Measurements from ENCODE around the gene ITGB5.

ITGB5 gene, protein sequence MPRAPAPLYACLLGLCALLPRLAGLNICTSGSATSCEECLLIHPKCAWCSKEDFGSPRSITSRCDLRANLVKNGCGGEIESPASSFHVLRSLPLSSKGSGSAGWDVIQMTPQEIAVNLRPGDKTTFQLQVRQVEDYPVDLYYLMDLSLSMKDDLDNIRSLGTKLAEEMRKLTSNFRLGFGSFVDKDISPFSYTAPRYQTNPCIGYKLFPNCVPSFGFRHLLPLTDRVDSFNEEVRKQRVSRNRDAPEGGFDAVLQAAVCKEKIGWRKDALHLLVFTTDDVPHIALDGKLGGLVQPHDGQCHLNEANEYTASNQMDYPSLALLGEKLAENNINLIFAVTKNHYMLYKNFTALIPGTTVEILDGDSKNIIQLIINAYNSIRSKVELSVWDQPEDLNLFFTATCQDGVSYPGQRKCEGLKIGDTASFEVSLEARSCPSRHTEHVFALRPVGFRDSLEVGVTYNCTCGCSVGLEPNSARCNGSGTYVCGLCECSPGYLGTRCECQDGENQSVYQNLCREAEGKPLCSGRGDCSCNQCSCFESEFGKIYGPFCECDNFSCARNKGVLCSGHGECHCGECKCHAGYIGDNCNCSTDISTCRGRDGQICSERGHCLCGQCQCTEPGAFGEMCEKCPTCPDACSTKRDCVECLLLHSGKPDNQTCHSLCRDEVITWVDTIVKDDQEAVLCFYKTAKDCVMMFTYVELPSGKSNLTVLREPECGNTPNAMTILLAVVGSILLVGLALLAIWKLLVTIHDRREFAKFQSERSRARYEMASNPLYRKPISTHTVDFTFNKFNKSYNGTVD

DNA sequence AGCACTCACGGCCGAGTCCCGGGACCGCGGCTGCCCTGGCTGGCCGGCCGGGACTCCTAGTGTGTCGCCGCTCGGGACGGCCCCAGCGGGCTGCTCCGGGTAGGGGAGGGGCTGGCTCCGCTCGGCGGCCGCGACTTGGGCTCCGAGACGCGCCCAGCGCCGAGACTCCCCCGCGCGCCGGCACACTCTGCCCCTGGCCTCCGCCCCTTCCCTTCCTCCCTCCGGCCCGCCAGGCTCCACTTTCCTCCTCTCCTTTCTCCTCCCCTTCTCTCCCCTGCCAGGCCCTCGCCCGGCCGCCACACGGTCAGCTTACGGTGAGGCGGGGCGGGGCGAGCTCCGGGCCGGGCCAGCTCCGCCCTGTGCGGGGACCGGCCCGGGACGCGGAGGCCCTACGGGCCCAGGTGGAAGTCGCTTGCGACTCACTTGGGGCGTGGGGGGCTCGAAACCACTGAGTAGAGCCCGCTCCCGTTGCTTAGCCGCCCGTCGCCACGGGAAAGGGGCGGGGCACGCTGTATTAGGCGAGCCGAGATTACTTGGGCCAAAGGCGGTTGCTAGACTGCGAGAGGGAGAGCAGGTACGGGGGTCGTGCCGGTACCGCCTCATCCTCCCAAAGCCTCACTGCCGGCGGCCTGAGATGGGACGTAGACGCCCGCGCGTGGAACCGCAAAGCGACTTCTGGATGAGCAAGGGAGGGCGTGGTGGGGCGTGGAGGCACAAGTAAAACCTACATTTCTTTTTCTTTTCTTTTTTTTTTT is at the start of gene ITGB5:
Gene ITGB5 (minus strand): TSS at position 189 of the 755 bp plus-strand sequence. CDS start 365 bp downstream, outside the sequence.
- no peak for FAIRE-seq

DNA sequence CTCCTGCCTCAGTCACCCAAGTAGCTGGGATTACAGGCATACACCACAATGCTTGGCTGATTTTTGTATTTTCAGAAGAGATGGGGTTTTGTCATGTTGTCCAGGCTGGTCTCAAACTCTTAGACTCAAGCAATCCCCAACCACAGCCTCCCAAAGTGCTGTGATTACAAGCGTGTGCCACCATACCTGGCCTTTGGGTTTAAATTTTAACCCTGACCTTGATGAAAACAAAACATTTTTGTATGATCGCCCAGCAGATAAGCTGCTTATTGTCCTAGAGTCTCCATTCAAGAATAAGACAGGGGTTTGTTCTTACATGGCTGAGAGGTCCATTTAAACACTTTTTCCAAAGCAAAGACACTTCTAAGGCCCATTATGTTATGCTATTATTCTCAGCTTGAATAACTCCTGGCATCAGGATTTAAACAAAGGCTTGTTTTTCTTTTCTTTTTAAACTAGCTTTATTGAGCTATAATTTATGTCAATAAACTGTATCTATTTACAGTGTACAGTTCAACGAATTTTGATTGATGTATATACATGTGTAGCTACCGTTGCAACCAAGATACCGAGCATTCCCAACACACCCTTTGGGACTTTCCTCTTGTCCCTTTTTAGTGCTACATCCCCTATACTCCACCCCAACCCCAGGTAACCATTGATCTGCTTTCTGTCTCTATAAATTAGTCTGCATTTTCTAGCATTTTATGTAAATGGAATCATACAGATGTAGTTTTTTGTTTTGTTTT is 48.8 kb upstream of the ITGB5 start:
- FAIRE-seq, result no peak

DNA sequence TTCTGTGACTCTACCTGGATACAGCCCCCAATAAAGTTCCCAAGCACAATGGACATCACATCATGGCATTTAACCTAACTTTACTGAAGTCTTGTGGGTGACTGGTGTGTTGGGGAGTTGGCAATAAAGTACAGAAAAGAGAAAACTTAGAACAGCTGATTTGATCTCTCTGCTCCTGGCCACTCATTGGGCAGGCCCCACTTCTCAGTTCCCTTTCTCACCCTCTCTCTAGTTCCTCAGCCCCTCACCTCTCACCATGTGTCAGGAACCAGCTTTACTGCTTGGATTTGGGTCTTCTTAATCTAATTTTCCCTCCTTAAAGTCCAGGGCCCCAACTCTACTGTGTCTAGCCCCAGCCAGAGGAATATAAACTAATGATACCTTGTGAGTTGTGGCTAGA is 48.1 kb upstream of the ITGB5 start:
- no peak for FAIRE-seq

DNA sequence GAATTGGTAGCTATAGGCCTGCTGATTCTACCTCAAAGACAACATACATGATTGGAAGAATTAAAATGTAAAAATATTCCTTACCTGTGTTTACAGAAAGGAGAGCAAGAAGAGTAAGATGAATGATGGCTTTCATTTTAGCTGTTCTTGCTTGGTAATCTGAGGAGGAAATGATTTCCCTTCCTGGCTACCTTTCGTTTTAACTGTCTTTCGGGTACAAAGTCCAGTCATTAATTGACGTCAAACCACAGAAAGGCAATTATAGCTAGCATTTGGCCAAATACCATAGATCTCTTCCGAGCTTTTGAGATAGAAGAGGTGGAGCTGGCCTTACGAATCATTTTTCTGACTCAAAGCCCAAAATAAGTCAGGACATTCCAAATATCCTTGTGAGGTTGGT is 47.4 kb upstream of the ITGB5 start, which contains the start of gene MUC13:
Gene MUC13 (minus strand): TSS at position 175 of the 400 bp plus-strand sequence. CDS start 39 bp downstream, at position 136.
- FAIRE-seq, result no peak

GRCh38 chr3:124928333-124929202 is 41.4 kb upstream of the ITGB5 start:
- peak; percentile 71 for FAIRE-seq

GRCh38 chr3:124927574-124928045 is 40.4 kb upstream of the ITGB5 start:
- no peak for FAIRE-seq

DNA sequence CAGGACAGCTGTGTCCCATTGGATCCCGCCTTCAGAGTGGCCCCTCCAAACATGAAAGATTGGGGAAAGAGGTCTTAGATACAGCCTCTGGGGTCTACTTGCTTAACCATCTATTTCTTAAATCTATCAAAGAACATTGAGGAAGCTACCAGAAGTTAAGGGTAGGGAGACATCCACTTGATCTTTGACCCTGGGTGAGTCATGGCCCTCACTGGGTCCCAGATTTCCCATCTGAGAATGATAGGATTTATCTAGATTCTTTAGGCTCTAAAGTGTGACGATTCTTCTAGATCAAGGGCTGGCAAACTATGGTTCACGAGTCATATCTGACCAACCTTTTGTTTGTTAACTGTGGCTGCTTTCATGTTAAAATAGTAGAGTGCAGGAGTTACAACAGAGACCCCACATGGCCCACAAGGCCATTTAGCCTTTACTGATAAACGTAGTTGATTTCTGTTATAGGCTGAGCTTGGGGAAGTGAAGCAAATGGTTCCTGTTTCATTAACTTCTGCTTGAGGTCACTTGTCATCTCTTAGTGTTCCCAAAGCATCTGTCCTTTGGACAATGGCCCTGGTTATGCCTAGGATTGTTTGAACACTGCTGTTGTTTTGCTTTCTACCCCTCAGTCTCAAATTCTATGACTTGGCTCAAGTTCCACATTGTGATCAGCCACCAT is 39.4 kb upstream of the ITGB5 start:
- no peak for FAIRE-seq

DNA sequence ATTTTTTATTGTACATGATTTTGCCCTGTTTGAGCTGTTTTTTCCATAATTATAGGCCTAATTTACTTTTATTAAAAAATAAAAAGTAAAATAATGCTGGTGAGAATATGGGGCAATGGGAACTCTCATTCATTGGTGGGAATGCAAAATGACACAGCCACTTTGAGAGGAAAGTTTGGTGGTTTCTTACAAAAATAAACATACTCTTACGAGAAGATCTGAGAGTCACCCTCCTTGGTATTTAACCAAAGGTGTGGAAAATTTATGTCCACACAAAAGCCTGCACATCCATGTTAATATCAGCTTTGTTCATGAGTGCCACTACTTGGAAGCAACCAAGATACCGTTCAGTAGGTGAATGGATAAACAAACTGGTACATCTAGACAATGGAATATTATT is 37.6 kb upstream of the ITGB5 start:
- FAIRE-seq, result no peak

- no peak for FAIRE-seq
Measured at GRCh38 chr3:124923833-124924232, 36.7 kb upstream of the ITGB5 start.

DNA sequence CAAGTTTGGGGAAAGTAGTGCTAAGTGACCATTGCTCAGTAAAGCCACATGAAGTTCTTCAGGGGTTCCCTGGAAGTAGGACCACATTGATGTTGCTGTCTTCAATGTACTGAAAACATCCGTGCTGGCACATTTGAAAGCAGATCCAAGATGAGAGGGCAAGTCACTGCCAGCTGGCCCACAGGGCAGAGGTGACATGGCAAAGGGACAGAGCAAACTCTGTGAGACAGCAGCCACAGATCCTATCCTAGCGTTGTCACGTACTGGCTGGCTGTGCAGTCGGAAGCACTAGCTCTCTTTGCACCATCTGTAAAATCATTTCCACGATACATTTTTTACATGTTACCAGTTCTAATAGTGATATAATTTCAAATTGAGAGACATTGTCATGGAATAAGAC is 33.6 kb upstream of the ITGB5 start:
- no peak for FAIRE-seq

- FAIRE-seq, result no peak
Measured at GRCh38 chr3:124919756-124920155, 32.6 kb upstream of the ITGB5 start.

GRCh38 chr3:124918524-124918923 is 31.4 kb upstream of the ITGB5 start:
- no peak for FAIRE-seq

GRCh38 chr3:124916837-124917409 is 29.8 kb upstream of the ITGB5 start:
- no peak for FAIRE-seq

GRCh38 chr3:124915254-124915653 is 28.1 kb upstream of the ITGB5 start:
- FAIRE-seq, result no peak

DNA sequence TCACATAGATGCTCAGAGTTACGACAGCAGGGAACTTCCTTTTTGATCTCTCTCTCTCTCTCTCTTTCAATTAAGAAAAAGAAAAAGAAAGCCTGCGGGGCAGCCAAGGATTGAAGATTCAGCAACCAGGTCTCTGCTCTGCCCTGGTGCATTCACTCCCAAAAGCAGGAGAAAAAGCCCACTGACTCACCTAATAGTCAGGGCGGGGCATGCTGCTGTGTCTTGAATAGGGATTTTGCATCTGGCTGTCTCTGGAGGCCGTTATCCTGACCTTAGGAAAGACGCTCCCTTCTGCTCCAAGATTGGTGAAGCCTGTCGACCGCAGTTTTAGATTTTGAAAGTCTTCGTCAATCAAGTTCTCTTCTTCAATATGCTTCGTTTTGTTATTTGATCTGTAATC is 20.8 kb upstream of the ITGB5 start:
- FAIRE-seq, result no peak

DNA sequence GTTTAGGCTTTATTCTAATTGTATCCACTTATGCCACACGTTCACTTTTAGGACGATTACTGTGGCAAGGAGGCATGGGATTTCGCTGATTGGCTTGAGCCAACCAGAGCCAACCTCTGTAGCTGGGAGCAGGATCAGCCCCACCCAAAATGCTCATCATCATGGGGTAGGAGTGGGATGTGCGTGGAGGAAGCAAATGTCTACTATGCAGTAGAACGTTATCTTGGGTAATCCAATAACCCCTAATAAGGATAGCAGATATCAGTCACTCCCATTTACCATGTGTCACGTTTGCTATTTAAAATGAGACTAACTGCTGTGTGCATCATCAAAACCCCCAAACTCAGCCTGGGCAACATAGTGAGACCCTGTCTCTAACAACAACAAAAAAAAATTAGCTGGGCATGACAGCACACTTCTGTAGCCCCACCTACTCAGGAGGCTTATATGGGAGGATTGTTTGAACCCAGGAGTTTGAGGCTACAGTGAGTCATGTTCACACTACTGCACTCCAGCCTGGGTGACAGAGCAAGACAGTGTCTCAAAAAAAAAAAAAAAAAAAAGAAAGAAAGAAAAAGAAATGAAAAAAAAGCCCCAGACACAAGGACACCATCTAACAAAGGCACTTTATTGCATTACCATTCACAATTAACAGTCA is 17.8 kb upstream of the ITGB5 start:
- FAIRE-seq, result no peak

- FAIRE-seq, result no peak
Measured at GRCh38 chr3:124903896-124904834, 17.0 kb upstream of the ITGB5 start.

GRCh38 chr3:124896824-124897526 is 9.8 kb upstream of the ITGB5 start:
- FAIRE-seq, result no peak

Measured in TTC549 (cell line).